ENCODE results near the gene SHQ1. TPM values are rescaled to one million over a fixed set of nuclear protein-coding genes. Genes with fewer than 3 reads are reported as not detected.
A peak's percentile ranks its signal among the peaks of the same experiment; 100 is the strongest.

SHQ1 gene
- total and polyA plus RNA-seq, 2 experiments from 2014 or later: 18.3 to 28.7 TPM

DNA sequence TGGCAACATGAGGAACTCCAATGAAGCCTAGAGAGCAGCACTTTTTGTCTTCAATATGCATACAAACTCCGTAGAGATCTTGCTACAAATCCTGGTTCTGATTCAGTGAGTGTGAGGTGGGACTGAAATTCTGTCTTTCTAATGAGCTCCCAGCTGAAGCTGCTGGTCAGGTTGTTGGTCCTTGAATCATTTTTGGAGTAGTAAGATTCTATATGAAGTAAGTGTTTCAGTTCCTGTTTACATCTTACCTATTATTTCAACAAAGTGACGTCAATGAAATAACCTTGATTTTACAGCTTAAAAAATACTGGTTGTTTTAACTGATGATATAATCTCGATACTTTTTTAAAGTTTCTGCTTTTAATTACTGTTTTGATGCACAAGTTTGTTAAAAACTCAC is 33.9 kb downstream of the SHQ1 start:
- DNase-seq (ENCODE audit: low spot score) (no peak), ATAC-seq (no peak)
- Histone ChIP-seq H3K9me2 (ENCODE audit: insufficient read depth) (no peaks in the 10 kb centered on the region), H3K4me3 (no peak overlapping the region), H3K4me2 (no peak overlapping the region), H3F3A (replicated peaks; ENCODE audit: low read depth) (peaks cover 6% of the 10 kb centered on the region; the same call in 1 of the 2 replicates), H3K27me3 (ENCODE audit: insufficient read depth) (no peaks in the 10 kb centered on the region), H3K27ac (ENCODE audit: low read depth) (no peak overlapping the region), H3K36me3 (ENCODE audit: insufficient read depth) (no peaks in the 10 kb centered on the region), H3K79me2 (replicated peaks; ENCODE audit: insufficient read depth) (no peaks in the 10 kb centered on the region), H2AFZ (no peak overlapping the region), H4K20me1 (replicated peaks; ENCODE audit: insufficient read depth) (no peaks in the 10 kb centered on the region), H3K4me1 (ENCODE audit: insufficient read depth) (peaks cover 40% of the 10 kb centered on the region)
- Mint-ChIP-seq H3K4me1 (peaks cover 40% of the 10 kb centered on the region), H3K4me3 (no peak overlapping the region), H3K27ac (no peak overlapping the region), H3K27me3 (ENCODE audit: insufficient read depth, low read depth, poor library complexity) (no peaks in the 10 kb centered on the region), H3K9me3 (no peaks in the 10 kb centered on the region), H3K36me3 (ENCODE audit: low read depth) (no peaks in the 10 kb centered on the region; the same call in 2 of the 3 replicates)
- TF ChIP-seq NANOG (IDR thresholded peaks at IDR 0.05; ENCODE audit: borderline replicate concordance) (no peak), STAT1 (IDR thresholded peaks at IDR 0.05; ENCODE audit: unreplicated experiment) (no peak), EZH2 (IDR thresholded peaks at IDR 0.05; ENCODE audit: low read depth, unreplicated experiment) (no peak), POLR2AphosphoS5 (IDR thresholded peaks at IDR 0.05; ENCODE audit: low read depth) (no peak)
- TF ChIP-seq, protein P1, sequence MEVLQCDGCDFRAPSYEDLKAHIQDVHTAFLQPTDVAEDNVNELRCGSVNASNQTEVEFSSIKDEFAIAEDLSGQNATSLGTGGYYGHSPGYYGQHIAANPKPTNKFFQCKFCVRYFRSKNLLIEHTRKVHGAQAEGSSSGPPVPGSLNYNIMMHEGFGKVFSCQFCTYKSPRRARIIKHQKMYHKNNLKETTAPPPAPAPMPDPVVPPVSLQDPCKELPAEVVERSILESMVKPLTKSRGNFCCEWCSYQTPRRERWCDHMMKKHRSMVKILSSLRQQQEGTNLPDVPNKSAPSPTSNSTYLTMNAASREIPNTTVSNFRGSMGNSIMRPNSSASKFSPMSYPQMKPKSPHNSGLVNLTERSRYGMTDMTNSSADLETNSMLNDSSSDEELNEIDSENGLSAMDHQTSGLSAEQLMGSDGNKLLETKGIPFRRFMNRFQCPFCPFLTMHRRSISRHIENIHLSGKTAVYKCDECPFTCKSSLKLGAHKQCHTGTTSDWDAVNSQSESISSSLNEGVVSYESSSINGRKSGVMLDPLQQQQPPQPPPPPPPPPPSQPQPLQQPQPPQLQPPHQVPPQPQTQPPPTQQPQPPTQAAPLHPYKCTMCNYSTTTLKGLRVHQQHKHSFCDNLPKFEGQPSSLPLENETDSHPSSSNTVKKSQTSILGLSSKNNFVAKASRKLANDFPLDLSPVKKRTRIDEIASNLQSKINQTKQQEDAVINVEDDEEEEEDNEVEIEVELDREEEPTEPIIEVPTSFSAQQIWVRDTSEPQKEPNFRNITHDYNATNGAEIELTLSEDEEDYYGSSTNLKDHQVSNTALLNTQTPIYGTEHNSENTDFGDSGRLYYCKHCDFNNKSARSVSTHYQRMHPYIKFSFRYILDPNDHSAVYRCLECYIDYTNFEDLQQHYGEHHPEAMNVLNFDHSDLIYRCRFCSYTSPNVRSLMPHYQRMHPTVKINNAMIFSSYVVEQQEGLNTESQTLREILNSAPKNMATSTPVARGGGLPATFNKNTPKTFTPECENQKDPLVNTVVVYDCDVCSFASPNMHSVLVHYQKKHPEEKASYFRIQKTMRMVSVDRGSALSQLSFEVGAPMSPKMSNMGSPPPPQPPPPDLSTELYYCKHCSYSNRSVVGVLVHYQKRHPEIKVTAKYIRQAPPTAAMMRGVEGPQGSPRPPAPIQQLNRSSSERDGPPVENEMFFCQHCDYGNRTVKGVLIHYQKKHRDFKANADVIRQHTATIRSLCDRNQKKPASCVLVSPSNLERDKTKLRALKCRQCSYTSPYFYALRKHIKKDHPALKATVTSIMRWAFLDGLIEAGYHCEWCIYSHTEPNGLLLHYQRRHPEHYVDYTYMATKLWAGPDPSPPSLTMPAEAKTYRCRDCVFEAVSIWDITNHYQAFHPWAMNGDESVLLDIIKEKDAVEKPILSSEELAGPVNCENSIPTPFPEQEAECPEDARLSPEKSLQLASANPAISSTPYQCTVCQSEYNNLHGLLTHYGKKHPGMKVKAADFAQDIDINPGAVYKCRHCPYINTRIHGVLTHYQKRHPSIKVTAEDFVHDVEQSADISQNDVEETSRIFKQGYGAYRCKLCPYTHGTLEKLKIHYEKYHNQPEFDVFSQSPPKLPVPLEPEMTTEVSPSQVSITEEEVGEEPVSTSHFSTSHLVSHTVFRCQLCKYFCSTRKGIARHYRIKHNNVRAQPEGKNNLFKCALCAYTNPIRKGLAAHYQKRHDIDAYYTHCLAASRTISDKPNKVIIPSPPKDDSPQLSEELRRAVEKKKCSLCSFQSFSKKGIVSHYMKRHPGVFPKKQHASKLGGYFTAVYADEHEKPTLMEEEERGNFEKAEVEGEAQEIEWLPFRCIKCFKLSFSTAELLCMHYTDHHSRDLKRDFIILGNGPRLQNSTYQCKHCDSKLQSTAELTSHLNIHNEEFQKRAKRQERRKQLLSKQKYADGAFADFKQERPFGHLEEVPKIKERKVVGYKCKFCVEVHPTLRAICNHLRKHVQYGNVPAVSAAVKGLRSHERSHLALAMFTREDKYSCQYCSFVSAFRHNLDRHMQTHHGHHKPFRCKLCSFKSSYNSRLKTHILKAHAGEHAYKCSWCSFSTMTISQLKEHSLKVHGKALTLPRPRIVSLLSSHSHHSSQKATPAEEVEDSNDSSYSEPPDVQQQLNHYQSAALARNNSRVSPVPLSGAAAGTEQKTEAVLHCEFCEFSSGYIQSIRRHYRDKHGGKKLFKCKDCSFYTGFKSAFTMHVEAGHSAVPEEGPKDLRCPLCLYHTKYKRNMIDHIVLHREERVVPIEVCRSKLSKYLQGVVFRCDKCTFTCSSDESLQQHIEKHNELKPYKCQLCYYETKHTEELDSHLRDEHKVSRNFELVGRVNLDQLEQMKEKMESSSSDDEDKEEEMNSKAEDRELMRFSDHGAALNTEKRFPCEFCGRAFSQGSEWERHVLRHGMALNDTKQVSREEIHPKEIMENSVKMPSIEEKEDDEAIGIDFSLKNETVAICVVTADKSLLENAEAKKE (CRISPR knock-in tag; IDR thresholded peaks at IDR 0.05): no peak

DNA sequence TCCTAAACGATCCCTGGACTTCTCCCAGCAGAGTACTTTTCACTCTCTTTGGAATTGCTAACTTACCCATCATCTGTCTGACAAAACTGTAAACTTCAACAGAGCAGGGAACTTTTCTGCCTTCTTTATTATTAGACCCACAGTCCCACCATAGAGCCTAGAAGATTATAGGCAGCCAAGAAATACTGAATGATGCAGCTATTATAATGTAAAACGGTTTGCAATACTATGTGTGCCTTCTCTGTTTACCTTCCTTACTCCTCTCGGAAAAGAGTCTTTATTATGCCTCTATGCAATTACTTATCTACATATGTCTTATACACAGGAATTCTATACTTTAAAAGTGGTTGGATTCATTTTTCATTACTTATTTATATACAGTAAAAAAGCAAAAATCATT is 36.0 kb downstream of the SHQ1 start:
- H3K27ac Mint-ChIP-seq: peak overlapping the region; percentile 84
- H3K79me2 ChIP-seq (replicated peaks; ENCODE audit: insufficient read depth): no peaks in the 10 kb centered on the region
- no peak overlapping the region for H2AFZ ChIP-seq
- no peaks in the 10 kb centered on the region for H3K9me2 ChIP-seq (ENCODE audit: insufficient read depth)
- DNase-seq (ENCODE audit: low spot score) (no peak), ATAC-seq (peak; percentile 55)
- H3K27me3 ChIP-seq (ENCODE audit: insufficient read depth): no peaks in the 10 kb centered on the region
- peak overlapping the region; percentile 19; the same call in 1 of the 3 replicates for H3K4me3 Mint-ChIP-seq
- peaks cover 44% of the 10 kb centered on the region for H3K4me1 Mint-ChIP-seq
- H3F3A ChIP-seq (replicated peaks; ENCODE audit: low read depth): peaks cover 6% of the 10 kb centered on the region; the same call in 1 of the 2 replicates
- H3K36me3 ChIP-seq (ENCODE audit: insufficient read depth): no peaks in the 10 kb centered on the region
- H4K20me1 ChIP-seq (replicated peaks; ENCODE audit: insufficient read depth): no peaks in the 10 kb centered on the region
- H3K36me3 Mint-ChIP-seq (ENCODE audit: low read depth): no peaks in the 10 kb centered on the region; the same call in 2 of the 3 replicates
- H3K27ac ChIP-seq (ENCODE audit: low read depth): peak overlapping the region; percentile 35
- 0 out of 2 replicates have a peak overlapping the region, but pooled peaks have one; percentile 6 for H3K4me3 ChIP-seq
- peaks cover 2% of the 10 kb centered on the region for H3K27me3 Mint-ChIP-seq (ENCODE audit: insufficient read depth, low read depth, poor library complexity)
- H3K4me2 ChIP-seq: peak overlapping the region; percentile 36
- no peaks in the 10 kb centered on the region for H3K9me3 Mint-ChIP-seq
- no peak for TF ChIP-seq CREB1 (CRISPR knock-in tag; IDR thresholded peaks at IDR 0.05; ENCODE audit: low read depth)
- peak; percentile 13; the same call in 1 of the 2 replicates for TF ChIP-seq NANOG (IDR thresholded peaks at IDR 0.05; ENCODE audit: borderline replicate concordance)
- peaks cover 46% of the 10 kb centered on the region for H3K4me1 ChIP-seq (ENCODE audit: insufficient read depth)
